Transverse colon (tissue), 4 donors: ENCODE measurements around the gene MYO16. TPM values are rescaled to one million over a fixed set of nuclear protein-coding genes. Genes with fewer than 3 reads are reported as not detected.

Experiments
- DNase-seq: peaks from one replicate; pipeline ENCODE4 v3.0.0-alpha.2; 2019
- H3K27ac ChIP-seq, 4 donors: fragments of 200-600 bp; sonication (generic); 2 replicates each; pipeline ENCODE4 v1.5.1; 2016 to 2018; ENCODE audit warnings: inconsistent platforms in 4 of 4
- H3K27me3 ChIP-seq: fragments of 200-600 bp; sonication (generic); 2 replicates; pipeline ENCODE4 v1.5.1; 2017; ENCODE audit warnings: inconsistent platforms
- H3K36me3 ChIP-seq, 4 donors: fragments of 200-600 bp; sonication (generic); 2 replicates each; pipeline ENCODE4 v1.5.1; 2017 to 2019; ENCODE audit warnings: inconsistent platforms in 4 of 4
- H3K4me1 ChIP-seq, 4 donors: fragments of 200-600 bp; sonication (generic); 2 replicates each; pipeline ENCODE4 v1.5.1; 2017 to 2020; ENCODE audit warnings: inconsistent platforms in 4 of 4
- H3K4me3 ChIP-seq, 4 donors: fragments of 200-600 bp; sonication (generic); 1 replicate in 1 of 4; 2 replicates in 3 of 4; pipeline versions ENCODE4 v1.5.1 to v1.6.1; 2017 to 2019; ENCODE audit warnings: inconsistent platforms in 4 of 4
- H3K9me3 ChIP-seq, 2 donors: fragments of 200-600 bp; sonication (generic); 2 replicates each; pipeline ENCODE4 v1.5.1; 2017 to 2019; ENCODE audit warnings: inconsistent platforms in 2 of 2
- EP300 ChIP-seq: sonication (generic); formaldehyde crosslinking; IDR thresholded peaks from one replicate; pipeline ENCODE4 v1.6.1; 2017; ENCODE audit warnings: antibody characterized with exemption, low read depth
- POLR2A ChIP-seq: fragments of 450-650 bp; IDR thresholded peaks from one replicate; pipeline ENCODE4 v1.6.1; 2016; ENCODE audit warnings: antibody characterized with exemption, mild to moderate bottlenecking, moderate library complexity
- POLR2AphosphoS5 ChIP-seq, 3 donors: sonication (generic); formaldehyde crosslinking; IDR thresholded peaks; one replicate each; pipeline ENCODE4 v1.6.1; 2016; ENCODE audit warnings: antibody characterized with exemption in 3 of 3
- WGBS, 2 donors: methylation state at CpG; one replicate each; pipeline ENCODE4 v1.1.5; 2018; ENCODE audit warnings: low coverage in 1 of 2; 5-methylcytosine and 5-hydroxymethylcytosine counted together
- in situ Hi-C, 4 donors: fragments of 200-750 bp; cut with MboI; loops; one replicate each; pipeline versions ENCODE4 v1.15.0 to v1.15.1; 2017; ENCODE audit warnings: low sequenced_read_pairs in 3 of 4, low pct_ligation_motif_present in 1 of 4, low pct_unique_long_range_greater_than_20kb in 1 of 4
- intact Hi-C: fragments of 100-400 bp; cut with DNase I; formaldehyde crosslinking; loops from one replicate; pipeline ENCODE4 v1.15.1; 2023; ENCODE audit warnings: low total_unique reads
- total RNA-seq, 4 donors: library from RNA; depleted of rRNA; stranded (reverse); fragments of >200 nt; gene quantifications; one replicate each; pipeline ENCODE4 v1.1.0, GENCODE V29; 2016
- TF ChIP-seq, protein P1 (sequence below), 5 experiments: fragments of 200-600 bp in 3 of 5; fragments of 450-650 bp in 2 of 5; sonication (generic) in 3 of 5; IDR thresholded peaks; 1 replicate in 2 of 5; 2 replicates in 3 of 5; pipeline ENCODE4 v1.5.1; 2016 to 2017; ENCODE audit warnings: antibody characterized with exemption in 5 of 5, inconsistent platforms in 3 of 5, mild to moderate bottlenecking in 2 of 5, moderate library complexity in 1 of 5

The MYO16 gene
- total RNA-seq, 4 donors from 2014 or later: under 0.01 to 3.4 TPM; not detected in 2

DNA sequence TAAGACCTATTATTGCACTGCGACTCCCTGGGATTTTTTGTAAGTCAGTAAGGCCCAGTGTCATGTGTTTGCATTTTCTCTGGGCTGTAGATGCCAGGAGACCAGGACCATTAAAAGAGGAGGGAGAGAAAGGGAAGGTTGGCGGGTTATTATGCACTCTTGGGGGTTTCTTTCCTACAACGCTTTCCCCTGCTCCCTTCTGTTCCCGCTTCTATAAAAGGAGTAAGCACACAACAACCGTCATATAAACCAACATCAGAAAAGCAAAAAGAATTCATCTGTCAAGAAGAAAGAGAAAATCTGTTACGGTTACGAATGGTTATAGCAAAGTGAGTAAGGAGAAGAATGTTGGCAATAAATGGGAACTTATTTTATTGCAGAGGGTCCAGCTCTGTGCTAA lies 615.2 kb downstream of the MYO16 start:
- H3K36me3 ChIP-seq: no peaks in the 10 kb centered on the region
- TF ChIP-seq, protein P1, sequence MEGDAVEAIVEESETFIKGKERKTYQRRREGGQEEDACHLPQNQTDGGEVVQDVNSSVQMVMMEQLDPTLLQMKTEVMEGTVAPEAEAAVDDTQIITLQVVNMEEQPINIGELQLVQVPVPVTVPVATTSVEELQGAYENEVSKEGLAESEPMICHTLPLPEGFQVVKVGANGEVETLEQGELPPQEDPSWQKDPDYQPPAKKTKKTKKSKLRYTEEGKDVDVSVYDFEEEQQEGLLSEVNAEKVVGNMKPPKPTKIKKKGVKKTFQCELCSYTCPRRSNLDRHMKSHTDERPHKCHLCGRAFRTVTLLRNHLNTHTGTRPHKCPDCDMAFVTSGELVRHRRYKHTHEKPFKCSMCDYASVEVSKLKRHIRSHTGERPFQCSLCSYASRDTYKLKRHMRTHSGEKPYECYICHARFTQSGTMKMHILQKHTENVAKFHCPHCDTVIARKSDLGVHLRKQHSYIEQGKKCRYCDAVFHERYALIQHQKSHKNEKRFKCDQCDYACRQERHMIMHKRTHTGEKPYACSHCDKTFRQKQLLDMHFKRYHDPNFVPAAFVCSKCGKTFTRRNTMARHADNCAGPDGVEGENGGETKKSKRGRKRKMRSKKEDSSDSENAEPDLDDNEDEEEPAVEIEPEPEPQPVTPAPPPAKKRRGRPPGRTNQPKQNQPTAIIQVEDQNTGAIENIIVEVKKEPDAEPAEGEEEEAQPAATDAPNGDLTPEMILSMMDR (IDR thresholded peaks at IDR 0.05): no peak
- no peak for TF ChIP-seq POLR2AphosphoS5 (IDR thresholded peaks at IDR 0.05)
- no peak for TF ChIP-seq EP300
- TF ChIP-seq POLR2A: no peak
- no peak for DNase-seq
- in situ Hi-C loops: no loop called here
- no peak overlapping the region for H3K27ac ChIP-seq
- no peaks in the 10 kb centered on the region for H3K4me1 ChIP-seq
- H3K27me3 ChIP-seq: no peaks in the 10 kb centered on the region
- no peak overlapping the region for H3K4me3 ChIP-seq
- intact Hi-C loops: no loop called here
- peaks cover 0 to 10% of the 10 kb centered on the region in 2 donors for H3K9me3 ChIP-seq
- 74 to 84% methylated on average over 7 of the region's 7 CpGs for WGBS, 2 donors

GRCh38 chr13:109246001-109246400 lies 616.6 kb downstream of the MYO16 start:
- intact Hi-C loops: no loop called here
- WGBS, 2 donors: 87 to 89% methylated on average over 1 of the region's 1 CpG
- in situ Hi-C loops: no loop called here
- TF ChIP-seq POLR2A: no peak
- no peak for TF ChIP-seq POLR2AphosphoS5 (IDR thresholded peaks at IDR 0.05)
- no peak for TF ChIP-seq EP300
- TF ChIP-seq, protein P1 (IDR thresholded peaks at IDR 0.05): no peak
- Histone ChIP-seq H3K27ac (no peak overlapping the region), H3K4me3 (no peak overlapping the region), H3K9me3 (peaks cover 0 to 10% of the 10 kb centered on the region in 2 donors), H3K4me1 (no peaks in the 10 kb centered on the region), H3K27me3 (no peaks in the 10 kb centered on the region), H3K36me3 (no peaks in the 10 kb centered on the region)
- no peak for DNase-seq

GRCh38 chr13:109249780-109250528 lies 620.5 kb downstream of the MYO16 start:
- no peak for DNase-seq
- Histone ChIP-seq H3K36me3 (no peaks in the 10 kb centered on the region), H3K9me3 (peaks cover 0 to 10% of the 10 kb centered on the region in 2 donors), H3K4me1 (no peaks in the 10 kb centered on the region), H3K27me3 (no peaks in the 10 kb centered on the region), H3K4me3 (no peak overlapping the region), H3K27ac (no peak overlapping the region)
- intact Hi-C loops: loop anchor here (1.0 kb wide), 1 partner anchor 25 kb away; no protein-coding TSS in a partner anchor
- WGBS, 2 donors: 65 to 74% methylated on average over 2 to 4 of the region's 4 CpGs
- in situ Hi-C loops: no loop called here
- TF ChIP-seq POLR2A: no peak
- no peak for TF ChIP-seq EP300
- no peak for TF ChIP-seq POLR2AphosphoS5 (IDR thresholded peaks at IDR 0.05)
- TF ChIP-seq, protein P1 (IDR thresholded peaks at IDR 0.05): no peak

GRCh38 chr13:109251956-109252355 lies 622.5 kb downstream of the MYO16 start:
- H3K27me3 ChIP-seq: no peaks in the 10 kb centered on the region
- intact Hi-C loops (no loop called here), in situ Hi-C loops (no loop called here)
- H3K27ac ChIP-seq: no peak overlapping the region
- DNase-seq: no peak
- no peaks in the 10 kb centered on the region for H3K4me1 ChIP-seq
- H3K4me3 ChIP-seq: no peak overlapping the region
- no peaks in the 10 kb centered on the region for H3K36me3 ChIP-seq
- WGBS, 2 donors: 41 to 49% methylated on average over 2 of the region's 2 CpGs
- TF ChIP-seq EP300 (no peak), POLR2A (no peak)
- TF ChIP-seq, protein P1 (IDR thresholded peaks at IDR 0.05): no peak
- peaks cover 5 to 10% of the 10 kb centered on the region in 2 donors for H3K9me3 ChIP-seq
